Measurements from ENCODE around the gene CHN1. TPM values are rescaled to one million over a fixed set of nuclear protein-coding genes. Genes with fewer than 3 reads are reported as not detected.

CHN1 gene
- polyA plus RNA-seq, 4 donors: 18.4 to 29.8 (median 28.1) TPM

DNA sequence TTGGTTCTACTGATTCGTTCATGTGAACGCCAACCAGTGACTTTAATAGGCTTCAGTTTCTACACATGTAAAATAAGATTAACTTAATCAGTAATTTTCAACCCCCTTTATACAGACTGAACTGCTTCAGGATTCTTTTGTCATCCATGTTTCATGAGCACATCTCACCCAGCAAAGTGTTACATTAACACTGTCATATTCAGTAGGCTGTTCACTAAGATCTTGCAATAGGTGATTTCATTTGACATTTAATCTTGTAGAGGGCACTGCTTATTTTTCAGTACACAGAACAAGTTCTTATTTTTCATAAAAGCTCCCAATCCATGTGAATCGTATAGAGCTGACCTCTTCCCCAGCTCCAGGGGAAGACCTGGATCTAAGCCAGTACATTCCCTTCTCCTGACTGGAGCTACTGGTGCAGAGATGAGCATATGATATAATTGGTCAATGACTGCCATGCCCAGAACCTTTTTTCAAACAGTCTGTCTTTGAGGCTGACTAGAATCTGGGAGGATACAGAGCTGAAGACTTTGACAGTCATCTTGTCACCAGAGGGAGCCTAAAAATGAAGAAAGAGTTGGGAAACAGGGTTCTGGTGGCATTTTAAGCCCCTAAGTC lies 168.7 kb downstream of the CHN1 start:
- no peak for DNase-seq (ENCODE audit: low read depth in 4 of 4, low spot score in 3 of 4)

GRCh38 chr2:174835797-174836255 lies 169.4 kb downstream of the CHN1 start:
- no peak for DNase-seq (ENCODE audit: low read depth in 4 of 4, low spot score in 3 of 4)

DNA sequence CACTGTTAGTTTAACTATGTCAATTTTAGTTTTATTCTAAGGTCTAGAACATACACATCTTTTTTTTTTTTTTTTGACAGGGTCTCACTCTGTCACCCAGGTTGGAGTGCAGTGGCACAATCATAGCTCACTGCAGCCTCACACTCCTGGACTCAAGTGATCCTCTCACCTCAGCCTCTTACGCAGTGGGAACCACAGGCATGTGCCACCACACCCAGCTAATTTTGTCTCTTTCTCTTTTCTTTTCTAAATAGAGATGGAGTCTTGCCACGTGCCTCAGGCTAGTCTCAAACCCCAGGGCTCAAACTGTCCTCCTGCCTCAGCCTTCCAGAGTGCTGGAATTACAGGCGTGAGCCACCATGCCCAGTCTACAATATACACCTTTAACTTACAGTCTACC lies 171.4 kb downstream of the CHN1 start:
- DNase-seq (ENCODE audit: low read depth in 4 of 4, low spot score in 3 of 4): no peak

DNA sequence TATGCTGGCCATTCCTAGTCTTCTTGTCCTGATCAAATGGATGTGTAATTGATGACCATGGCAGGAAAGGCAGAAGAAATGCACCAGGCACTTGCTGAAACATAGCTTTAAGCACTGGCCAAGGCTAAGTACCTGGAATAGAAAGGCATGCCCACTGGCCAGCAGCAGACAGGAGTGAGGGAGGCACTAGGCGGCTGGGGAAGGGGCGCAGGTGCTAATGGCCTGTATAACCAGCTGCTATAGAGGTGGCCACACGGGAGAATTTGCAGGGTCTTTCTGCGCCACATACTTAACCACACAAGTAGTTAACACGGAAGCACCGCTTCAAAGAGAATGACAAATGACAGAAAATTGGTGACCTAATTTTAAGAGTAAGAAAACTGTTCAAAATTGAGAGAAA lies 174.6 kb downstream of the CHN1 start:
- DNase-seq (ENCODE audit: low read depth in 4 of 4, low spot score in 3 of 4): no peak

GRCh38 chr2:174829550-174829949 lies 175.6 kb downstream of the CHN1 start:
- DNase-seq (ENCODE audit: low read depth in 4 of 4, low spot score in 3 of 4): no peak

- DNase-seq (ENCODE audit: low read depth in 4 of 4, low spot score in 3 of 4): no peak
Measured at GRCh38 chr2:174827371-174828369, 177.5 kb downstream of the CHN1 start.

- DNase-seq (ENCODE audit: low read depth in 4 of 4, low spot score in 3 of 4): no peak
Measured at GRCh38 chr2:174826051-174826450, 179.1 kb downstream of the CHN1 start.

DNA sequence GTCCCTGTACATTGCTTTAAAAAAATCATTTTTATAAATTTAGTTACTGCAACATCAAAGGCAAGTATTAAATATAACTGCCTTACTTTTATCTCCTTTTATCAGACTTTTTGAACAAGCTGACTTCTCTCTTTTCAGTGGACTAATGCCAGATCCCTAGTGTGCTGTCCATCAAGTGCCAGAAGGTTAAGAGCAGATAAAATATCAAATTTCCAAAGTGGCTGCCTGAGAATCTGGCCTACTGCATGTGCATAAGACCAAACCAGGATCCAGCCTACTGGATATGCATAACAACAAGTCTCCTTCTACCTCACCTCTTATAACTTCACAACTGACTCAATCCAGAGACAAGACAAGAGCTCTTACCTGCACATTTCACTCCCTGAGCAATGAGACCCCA lies 181.1 kb downstream of the CHN1 start:
- DNase-seq (ENCODE audit: low read depth in 4 of 4, low spot score in 3 of 4): no peak

GRCh38 chr2:174821628-174822027 lies 183.6 kb downstream of the CHN1 start:
- no peak for DNase-seq (ENCODE audit: low read depth in 4 of 4, low spot score in 3 of 4)

GRCh38 chr2:174820361-174820760 lies 184.8 kb downstream of the CHN1 start:
- DNase-seq (ENCODE audit: low read depth in 4 of 4, low spot score in 3 of 4): no peak

GRCh38 chr2:174815526-174815925 lies 189.7 kb downstream of the CHN1 start:
- no peak for DNase-seq (ENCODE audit: low read depth in 4 of 4, low spot score in 3 of 4)

DNA sequence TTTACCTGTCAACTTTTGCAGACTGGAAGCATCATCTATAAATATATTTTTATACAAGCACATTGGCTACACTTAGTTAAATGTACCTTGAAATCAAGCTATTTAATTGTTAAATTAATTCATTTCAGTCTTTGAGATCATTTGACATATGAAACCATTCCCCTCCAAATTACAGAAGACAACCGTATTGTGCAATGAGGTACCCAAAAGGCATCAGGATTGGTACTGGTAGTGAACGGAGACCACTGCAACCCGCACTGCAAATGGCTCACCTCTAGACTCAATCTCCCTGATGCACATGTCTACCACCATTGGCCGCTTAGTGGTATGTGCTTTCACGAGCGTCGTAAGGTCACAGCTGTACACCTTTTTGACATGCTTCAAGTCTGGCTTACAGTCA lies 193.1 kb downstream of the CHN1 start:
- DNase-seq (ENCODE audit: low read depth in 4 of 4, low spot score in 3 of 4): no peak

DNA sequence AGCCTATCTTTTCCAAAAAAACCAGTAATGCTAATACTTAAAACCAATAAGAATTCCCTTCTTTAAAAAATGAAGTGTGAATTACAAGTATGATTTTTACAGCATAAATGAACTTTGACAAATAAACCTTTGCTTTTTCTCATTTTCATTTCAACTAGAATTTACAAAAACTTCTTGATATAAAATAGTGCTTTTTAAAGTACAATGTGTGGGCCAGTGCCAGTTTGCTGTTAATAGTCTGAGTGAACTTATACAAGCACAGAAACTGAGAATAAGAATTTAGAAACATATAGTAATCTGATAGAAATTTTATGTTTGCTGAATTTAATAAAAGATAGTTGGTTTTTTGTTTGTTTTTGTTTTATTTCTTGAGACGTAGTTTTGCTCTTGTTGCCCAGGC lies 197.2 kb downstream of the CHN1 start:
- DNase-seq (ENCODE audit: low read depth in 4 of 4, low spot score in 3 of 4): no peak

DNA sequence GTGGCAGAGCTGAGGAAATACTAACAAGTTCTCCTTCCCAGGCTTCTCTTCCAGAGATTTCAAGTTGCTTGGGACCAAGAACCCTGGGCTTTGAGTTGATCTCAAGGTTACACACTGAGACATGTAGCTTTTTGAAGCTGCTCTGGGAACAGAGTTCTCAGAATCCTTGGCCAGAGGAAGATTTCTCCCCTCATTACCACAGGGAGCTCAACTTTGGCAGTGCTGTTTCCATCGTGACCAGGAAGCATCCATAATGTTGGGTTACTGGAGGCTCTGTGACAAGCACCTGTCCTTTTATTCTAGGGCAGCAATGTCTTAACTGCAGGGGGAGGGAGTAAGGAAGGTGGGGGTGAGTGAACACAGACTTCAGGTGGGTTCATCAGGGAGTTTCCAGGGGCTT lies 199.4 kb downstream of the CHN1 start:
- no peak for DNase-seq (ENCODE audit: low read depth in 4 of 4, low spot score in 3 of 4)

GRCh38 chr2:174802459-174802858 lies 202.7 kb downstream of the CHN1 start:
- DNase-seq (ENCODE audit: low read depth in 4 of 4, low spot score in 3 of 4): no peak

DNA sequence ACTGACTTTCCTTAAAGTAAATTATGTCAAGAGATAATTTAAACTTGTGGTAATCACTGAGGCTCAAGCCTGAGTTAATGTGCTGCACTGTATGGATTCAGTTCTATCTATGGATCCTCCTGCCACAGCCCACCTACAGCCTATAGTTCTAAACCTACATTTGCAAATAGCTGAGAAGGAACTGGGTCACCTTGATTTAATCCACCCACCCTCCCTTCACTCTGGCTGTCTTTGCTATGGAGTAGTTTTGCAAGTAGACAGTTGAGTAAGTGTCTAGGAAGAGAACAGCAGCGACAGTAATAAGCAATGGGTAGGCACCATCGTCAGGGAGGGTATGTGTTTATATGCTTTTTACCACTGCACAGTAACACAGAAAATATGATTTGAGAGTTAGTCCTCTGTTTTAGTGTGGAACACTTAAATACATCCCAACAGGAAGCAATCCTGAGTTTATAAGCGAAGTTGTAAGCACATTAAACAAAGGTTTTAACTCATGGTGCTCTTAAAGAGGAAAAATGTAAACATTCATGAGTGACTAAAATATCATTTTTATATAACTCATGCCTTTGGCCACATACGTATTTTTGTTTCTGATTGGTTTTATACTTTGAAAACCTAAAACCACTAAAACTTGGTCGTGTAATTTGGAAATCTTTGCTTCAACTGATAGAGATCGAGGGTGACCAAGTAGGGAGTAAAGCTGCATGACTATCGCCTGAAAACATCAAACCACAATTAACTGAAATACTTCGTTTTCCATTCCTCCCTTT lies 204.6 kb downstream of the CHN1 start:
- DNase-seq (ENCODE audit: low read depth in 4 of 4, low spot score in 3 of 4): no peak

DNA sequence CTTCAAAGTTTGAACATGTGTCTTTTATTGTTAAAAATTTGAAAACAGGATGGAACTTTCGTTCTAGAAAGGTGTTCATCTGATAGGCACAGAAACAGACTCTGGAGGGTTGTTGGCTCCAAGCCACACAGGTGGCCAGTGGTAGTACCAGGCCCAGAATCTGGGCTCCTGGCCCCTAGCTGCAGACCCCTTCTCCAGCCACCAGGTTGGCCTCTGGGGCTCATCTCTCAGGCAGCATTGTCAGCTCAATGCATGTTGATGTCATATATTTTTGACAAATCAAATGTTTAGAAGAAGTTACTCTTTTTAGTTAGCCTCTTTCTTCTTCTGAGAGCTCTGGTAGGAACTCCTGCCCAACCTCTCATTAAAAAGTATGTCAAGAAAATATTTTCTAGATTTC lies 206.4 kb downstream of the CHN1 start:
- no peak for DNase-seq (ENCODE audit: low read depth in 4 of 4, low spot score in 3 of 4)

GRCh38 chr2:174797781-174798276 lies 207.4 kb downstream of the CHN1 start:
- no peak for DNase-seq (ENCODE audit: low read depth in 4 of 4, low spot score in 3 of 4)

- no peak for DNase-seq (ENCODE audit: low read depth in 4 of 4, low spot score in 3 of 4)
Measured at GRCh38 chr2:174796319-174796771, 208.8 kb downstream of the CHN1 start.

GRCh38 chr2:174794851-174795374 lies 210.3 kb downstream of the CHN1 start:
- DNase-seq (ENCODE audit: low read depth in 4 of 4, low spot score in 3 of 4): no peak

All from left renal pelvis (tissue), 4 donors.